Esophagus mucosa (tissue), 1 donor: ENCODE results near the gene DNAH11. TPM values are rescaled to one million over a fixed set of nuclear protein-coding genes. Genes with fewer than 3 reads are reported as not detected.
"Not testable (repeated sequence)": the region's sequence is repeated elsewhere in the genome, so short reads cannot be mapped to it uniquely, and the experiment has no call there.

Source experiments
- ATAC-seq: fragments of 200-7000 bp; cut with Tn5 transposase; one replicate; pipeline ENCODE4 v1.9.1; 2020
- total RNA-seq: library from RNA; stranded (reverse); gene quantifications from one replicate; pipeline ENCODE4 v1.2.4, GENCODE V29; 2023
- donor health status: DM: yes; HTN: yes; CAD: no.

The DNAH11 gene
- total RNA-seq, 1 donor from 2014 or later, result 1.1 TPM

- no peak for ATAC-seq
Observed at GRCh38 chr7:21717323-21717722, 174.5 kb downstream of the DNAH11 start.

GRCh38 chr7:21718391-21718790, 175.6 kb downstream of the DNAH11 start:
- no peak for ATAC-seq

GRCh38 chr7:21719846-21720245, 177.0 kb downstream of the DNAH11 start:
- no peak for ATAC-seq

GRCh38 chr7:21722371-21722770, 179.5 kb downstream of the DNAH11 start:
- ATAC-seq, result no peak

GRCh38 chr7:21724562-21724961, 181.7 kb downstream of the DNAH11 start:
- ATAC-seq, result no peak

- ATAC-seq, result no peak
Observed at GRCh38 chr7:21730399-21730798, 187.6 kb downstream of the DNAH11 start.

GRCh38 chr7:21731977-21732376, 189.1 kb downstream of the DNAH11 start:
- ATAC-seq, result no peak

GRCh38 chr7:21732956-21733355, 190.1 kb downstream of the DNAH11 start:
- not testable (repeated sequence) for ATAC-seq

GRCh38 chr7:21733837-21734236, 191.0 kb downstream of the DNAH11 start:
- ATAC-seq, result no peak

GRCh38 chr7:21743493-21743892, 200.7 kb downstream of the DNAH11 start:
- no peak for ATAC-seq

- ATAC-seq, result no peak
Observed at GRCh38 chr7:21746949-21747348, 204.1 kb downstream of the DNAH11 start.

- ATAC-seq, result no peak
Observed at GRCh38 chr7:21747806-21748205, 205.0 kb downstream of the DNAH11 start.

- ATAC-seq, result no peak
Observed at GRCh38 chr7:21749378-21749777, 206.5 kb downstream of the DNAH11 start.

- ATAC-seq, result no peak
Observed at GRCh38 chr7:21753071-21753470, 210.2 kb downstream of the DNAH11 start.

GRCh38 chr7:21754963-21755362, 212.1 kb downstream of the DNAH11 start:
- no peak for ATAC-seq

GRCh38 chr7:21757537-21758282, 214.9 kb downstream of the DNAH11 start:
- ATAC-seq, result no peak

GRCh38 chr7:21758286-21758685, 215.4 kb downstream of the DNAH11 start:
- ATAC-seq, result no peak

- ATAC-seq, result no peak
Observed at GRCh38 chr7:21762469-21762868, 219.6 kb downstream of the DNAH11 start.

GRCh38 chr7:21763818-21764217, 221.0 kb downstream of the DNAH11 start:
- no peak for ATAC-seq

- no peak for ATAC-seq
Observed at GRCh38 chr7:21766218-21766617, 223.4 kb downstream of the DNAH11 start.

GRCh38 chr7:21767300-21767900, 224.6 kb downstream of the DNAH11 start:
- ATAC-seq, result peak; percentile 87

- no peak for ATAC-seq
Observed at GRCh38 chr7:21768279-21768678, 225.4 kb downstream of the DNAH11 start.

- no peak for ATAC-seq
Observed at GRCh38 chr7:21771266-21771665, 228.4 kb downstream of the DNAH11 start.

- no peak for ATAC-seq
Observed at GRCh38 chr7:21771906-21772610, 229.2 kb downstream of the DNAH11 start.
